Jurkat, Clone E6-1 (cell line): ENCODE measurements around the gene ZG16.

Source experiments
- DNase-seq: peaks from one replicate; pipeline ENCODE4 v3.0.0-alpha.2; 2011; ENCODE audit warnings: low read depth, low spot score
- H3K4me3 ChIP-seq: 2 replicates; pipeline ENCODE4 v1.5.1; 2011; ENCODE audit warnings: mild to moderate bottlenecking, low read length, control low read depth, moderate library complexity

The ZG16 gene

DNA sequence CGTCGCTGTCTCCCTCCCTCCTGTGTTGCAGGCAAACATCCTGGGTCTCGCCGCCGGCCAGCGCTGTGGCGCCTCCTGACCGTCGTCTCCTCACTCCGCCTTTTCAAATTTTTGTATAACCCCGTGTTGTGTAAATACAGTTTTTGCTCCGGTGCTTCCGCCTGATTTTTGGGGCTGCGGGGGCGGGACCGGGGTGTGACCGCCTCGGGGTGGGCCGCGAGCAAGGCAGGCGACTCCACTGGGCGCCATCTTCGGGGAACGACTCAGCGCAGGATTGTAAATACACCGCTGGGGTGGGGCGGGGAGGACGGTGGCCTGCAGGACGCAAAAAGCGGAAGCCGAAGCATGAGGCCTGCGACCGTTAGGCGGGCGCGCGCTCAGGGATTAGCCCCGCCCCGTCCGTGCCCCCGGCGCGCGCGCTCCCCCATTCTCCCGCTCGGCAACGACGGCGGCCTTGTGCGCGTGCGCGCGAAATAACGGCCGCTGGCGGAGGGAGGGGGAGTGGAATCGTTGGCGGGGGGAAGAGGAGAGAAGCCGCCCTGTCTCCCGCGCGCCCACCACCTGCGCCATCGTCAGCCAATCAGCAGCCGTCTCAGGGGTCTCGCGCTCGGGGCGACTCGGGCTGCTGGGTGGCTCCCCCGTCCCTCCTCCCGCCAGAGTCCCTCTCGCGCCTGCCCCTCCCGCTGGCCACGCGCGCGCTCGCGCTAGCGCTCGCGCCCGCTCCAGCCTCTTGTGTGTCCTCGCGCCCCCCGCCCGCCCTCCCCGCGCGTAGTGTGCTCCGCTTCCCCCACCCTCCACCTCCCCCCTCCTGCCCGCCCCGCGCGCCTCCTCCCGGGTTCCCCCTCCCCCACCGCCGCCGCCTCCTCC, 27.4 kb downstream of the ZG16 start:
- H3K4me3 ChIP-seq, result peak overlapping the region; percentile 81
- peak; percentile 97 for DNase-seq

DNA sequence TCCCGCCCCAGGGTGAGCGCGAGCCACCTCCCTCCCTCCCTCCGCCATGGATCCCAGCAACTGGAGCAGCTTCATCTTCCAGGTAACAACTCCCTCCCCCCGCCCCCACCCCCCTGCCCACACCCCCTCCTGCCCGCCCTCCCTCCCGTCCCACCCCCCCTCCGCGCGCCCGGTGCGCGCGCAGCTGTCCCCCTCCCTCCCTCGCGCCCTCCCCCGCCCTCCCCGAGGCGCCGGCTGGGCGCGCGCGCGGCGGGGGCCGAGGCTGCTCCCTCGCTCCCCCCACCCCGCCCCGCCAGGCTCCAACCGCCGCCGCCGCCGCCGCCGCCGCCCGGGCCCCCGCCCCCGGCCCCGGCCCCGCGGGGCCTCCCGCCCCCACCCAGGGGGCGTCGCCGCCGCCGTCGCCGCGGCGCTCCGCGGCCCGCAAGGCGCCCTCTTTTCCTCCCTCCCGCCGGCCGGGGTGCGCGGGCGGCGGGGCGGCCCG, 28.1 kb downstream of the ZG16 start, which contains the start of gene MAZ:
MAZ (plus strand) TSS at position 431 of the 481 bp plus-strand sequence. CDS start 173 bp downstream, outside the sequence.
- DNase-seq, result no peak

DNA sequence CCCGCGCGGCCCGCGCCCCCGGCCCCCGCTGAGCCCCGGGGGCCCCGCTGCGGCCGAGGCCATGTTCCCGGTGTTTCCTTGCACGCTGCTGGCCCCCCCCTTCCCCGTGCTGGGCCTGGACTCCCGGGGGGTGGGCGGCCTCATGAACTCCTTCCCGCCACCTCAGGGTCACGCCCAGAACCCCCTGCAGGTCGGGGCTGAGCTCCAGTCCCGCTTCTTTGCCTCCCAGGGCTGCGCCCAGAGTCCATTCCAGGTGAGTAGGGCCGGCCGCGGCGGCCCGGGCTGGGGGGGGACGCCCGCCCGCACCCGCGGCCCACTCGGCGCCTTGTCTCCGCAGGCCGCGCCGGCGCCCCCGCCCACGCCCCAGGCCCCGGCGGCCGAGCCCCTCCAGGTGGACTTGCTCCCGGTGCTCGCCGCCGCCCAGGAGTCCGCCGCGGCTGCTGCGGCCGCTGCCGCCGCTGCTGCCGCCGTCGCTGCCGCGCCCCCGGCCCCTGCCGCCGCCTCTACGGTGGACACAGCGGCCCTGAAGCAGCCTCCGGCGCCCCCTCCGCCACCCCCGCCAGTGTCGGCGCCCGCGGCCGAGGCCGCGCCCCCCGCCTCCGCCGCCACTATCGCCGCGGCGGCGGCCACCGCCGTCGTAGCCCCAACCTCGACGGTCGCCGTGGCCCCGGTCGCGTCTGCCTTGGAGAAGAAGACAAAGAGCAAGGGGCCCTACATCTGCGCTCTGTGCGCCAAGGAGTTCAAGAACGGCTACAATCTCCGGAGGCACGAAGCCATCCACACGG, 28.8 kb downstream of the ZG16 start:
- H3K4me3 ChIP-seq, result peak overlapping the region; percentile 91

More for the DNA sequence above, 28.1 kb downstream of the ZG16 start, which contains the start of gene MAZ:
- H3K4me3 ChIP-seq, result peak within 1 kb of the TSS; percentile 91

DNA sequence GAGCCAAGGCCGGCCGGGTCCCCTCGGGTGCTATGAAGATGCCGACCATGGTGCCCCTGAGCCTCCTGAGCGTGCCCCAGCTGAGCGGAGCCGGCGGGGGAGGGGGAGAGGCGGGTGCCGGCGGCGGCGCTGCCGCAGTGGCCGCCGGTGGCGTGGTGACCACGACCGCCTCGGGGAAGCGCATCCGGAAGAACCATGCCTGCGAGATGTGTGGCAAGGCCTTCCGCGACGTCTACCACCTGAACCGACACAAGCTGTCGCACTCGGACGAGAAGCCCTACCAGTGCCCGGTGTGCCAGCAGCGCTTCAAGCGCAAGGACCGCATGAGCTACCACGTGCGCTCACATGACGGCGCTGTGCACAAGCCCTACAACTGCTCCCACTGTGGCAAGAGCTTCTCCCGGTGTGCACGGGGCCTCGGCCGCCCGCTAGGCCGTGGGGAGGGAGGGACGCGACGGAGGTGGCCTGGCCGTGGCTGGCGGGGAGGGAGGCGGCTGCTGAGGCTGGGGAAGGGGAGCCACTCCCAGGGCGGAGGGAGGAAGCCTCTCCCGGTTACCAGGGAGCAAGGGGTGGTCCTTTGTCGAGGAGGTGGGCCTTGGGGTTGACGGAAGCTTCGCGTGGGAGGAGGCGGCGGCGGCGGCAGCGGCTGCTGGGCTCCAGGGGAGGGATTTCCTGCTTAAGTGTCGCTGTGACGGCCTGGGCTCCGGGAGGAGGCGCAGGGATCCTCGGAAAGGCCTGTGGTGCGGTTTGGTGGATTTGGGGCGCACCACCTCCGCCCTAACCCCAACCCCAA, 29.6 kb downstream of the ZG16 start:
- peak overlapping the region; percentile 91 for H3K4me3 ChIP-seq
- peak; percentile 86 for DNase-seq

More for the DNA sequence above, 28.8 kb downstream of the ZG16 start:
- DNase-seq, result peak; percentile 77

DNA sequence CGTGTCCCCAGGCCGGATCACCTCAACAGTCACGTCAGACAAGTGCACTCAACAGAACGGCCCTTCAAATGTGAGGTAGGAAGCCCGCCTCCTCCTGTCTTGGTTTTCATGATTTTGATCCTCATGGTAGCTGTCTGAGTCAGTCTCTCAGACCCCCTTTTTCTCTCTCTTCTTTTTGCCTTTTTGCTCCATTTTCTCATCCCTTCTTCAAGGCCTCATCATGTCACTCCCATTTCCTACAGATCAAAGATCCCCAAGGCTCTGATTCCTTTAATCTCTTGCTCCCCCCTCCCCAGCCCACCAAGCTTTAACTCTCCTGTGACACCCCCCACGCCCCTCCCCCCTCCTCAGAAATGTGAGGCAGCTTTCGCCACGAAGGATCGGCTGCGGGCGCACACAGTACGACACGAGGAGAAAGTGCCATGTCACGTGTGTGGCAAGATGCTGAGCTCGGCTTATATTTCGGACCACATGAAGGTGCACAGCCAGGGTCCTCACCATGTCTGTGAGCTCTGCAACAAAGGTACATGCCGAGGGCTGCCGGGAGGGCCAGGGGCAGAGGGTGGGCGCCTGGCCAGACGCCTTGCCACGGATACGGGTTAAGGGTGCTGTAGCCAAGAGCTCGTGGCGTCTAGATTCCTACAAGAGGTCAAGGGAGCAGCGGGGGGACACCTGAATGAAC, 30.3 kb downstream of the ZG16 start:
- H3K4me3 ChIP-seq, result peak overlapping the region; percentile 91
- DNase-seq, result no peak

DNA sequence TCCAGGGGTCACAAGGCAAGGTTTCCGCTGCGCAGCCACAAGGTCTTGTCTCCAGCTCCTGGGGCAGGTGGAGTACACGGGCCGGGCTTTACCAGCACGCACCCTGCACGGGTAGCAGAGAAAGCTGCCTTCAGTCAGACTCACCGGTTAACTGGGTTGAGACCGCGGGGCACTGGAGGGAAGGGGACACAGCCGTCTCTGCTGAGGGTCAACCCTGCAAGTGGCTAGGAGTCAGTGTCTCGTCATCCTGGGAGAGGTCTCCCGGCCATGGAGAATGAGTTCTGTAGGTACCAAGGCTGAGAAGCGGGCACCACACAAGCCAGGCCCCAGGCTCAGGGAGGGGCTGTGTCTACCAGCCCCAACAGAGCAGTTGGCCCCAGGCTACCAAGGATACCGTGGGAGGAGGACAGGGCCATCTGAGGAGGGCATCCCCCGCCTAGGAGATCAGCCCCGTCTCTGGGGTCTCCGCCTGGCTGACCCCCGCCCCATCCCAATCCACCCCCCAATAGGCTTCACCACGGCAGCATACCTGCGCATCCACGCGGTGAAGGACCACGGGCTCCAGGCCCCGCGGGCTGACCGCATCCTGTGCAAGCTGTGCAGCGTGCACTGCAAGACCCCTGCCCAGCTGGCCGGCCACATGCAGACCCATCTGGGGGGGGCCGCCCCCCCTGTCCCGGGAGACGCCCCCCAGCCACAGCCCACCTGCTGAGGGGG, 31.1 kb downstream of the ZG16 start:
- peak overlapping the region; percentile 91 for H3K4me3 ChIP-seq
- no peak for DNase-seq

DNA sequence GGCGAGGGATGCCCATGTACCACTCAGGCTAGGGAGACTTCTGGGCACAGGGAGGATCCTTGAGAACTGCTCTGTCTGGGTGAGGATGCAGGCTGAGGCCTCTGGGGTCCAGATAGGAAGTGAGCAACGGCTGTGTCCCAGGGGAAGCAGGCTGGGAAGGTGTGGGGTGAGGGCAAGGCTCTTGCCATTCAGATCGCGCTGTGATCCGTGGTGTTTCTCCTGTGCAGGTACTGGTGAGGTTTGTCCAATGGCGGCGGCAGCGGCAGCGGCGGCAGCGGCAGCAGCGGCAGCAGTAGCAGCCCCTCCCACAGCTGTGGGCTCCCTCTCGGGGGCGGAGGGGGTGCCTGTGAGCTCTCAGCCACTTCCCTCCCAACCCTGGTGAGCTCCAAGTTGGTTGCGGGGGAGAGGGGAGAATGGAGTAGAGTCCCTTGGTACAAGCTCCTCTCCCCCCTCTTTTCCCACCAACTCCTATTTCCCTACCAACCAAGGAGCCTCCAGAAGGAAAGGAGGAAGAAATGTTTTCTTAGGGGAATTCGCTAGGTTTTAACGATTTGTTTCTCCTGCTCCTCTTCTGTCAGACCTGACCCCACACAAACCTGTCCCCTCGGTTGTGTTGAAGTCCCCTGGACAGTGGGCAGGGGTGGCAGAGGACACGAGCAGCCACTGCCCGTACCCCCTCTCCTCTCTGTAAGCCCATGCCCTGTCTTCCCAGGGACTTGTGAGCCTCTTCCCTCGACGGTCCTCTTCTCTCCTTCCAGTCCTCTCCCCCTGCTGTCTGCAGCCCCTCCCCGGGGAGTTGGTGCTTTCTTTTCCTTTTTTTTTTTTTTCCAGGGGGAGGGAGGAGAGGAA, 32.0 kb downstream of the ZG16 start:
- H3K4me3 ChIP-seq, result peak overlapping the region; percentile 91
- DNase-seq, result peak; percentile 44

DNA sequence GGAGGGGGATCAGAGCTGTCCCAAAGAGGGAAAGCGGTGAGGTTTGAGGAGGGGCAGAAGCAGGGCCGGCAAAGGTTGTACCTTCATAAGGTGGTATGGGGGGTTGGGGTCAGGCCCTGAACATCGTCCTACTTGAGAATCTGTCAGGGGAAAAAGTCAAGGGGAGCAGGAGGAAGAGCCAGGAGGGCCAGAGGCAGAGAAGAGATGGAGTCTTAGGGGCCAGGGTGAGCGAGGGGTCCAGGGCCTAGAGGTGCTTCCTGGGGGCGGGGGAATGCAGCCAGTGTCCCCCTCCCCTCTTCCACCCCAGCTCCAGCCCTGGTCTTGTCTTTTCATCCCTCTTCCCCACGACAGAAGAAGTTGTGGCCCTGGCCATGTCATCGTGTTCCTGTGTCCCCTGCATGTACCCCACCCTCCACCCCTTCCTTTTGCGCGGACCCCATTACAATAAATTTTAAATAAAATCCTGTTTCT, 32.7 kb downstream of the ZG16 start:
- H3K4me3 ChIP-seq, result peak overlapping the region; percentile 91; the same call in 1 of the 2 replicates
- no peak for DNase-seq

DNA sequence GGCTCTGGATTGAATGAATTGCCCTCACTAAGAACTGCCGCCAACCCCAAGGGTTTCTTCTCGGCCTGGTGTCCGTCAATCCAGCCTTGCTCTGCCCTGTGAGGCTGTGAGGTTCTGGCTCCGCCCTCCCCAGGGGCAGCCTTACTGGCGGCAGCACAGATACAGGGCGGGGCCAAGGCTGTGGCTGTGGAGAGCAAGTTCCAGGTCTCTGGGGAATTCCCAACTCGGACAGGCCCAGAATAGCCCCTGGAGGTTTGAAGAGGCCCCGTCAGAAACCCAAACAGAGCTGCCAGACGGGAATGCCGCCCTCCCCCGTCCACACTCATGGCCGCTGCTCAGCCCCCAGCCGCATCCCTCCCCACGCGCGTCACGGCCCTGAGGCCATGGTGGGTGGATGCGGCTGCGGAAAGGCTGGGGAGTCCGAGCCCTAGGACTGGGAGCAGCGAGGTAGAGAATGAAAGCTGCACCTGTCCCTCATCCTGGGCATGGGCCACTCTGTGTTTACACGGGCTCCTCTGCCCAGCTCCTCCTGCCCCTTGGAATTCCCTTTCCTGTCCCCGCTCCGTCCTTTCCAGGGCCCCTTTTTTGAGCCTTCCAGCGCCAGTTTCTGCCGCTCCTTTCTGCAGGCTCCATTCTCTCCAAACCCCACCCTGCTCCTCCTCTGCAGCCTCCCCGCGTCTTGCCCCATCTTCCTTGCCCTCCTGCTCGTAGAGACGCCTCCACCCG, 33.3 kb downstream of the ZG16 start:
- no peak for DNase-seq
- no peak overlapping the region for H3K4me3 ChIP-seq

DNA sequence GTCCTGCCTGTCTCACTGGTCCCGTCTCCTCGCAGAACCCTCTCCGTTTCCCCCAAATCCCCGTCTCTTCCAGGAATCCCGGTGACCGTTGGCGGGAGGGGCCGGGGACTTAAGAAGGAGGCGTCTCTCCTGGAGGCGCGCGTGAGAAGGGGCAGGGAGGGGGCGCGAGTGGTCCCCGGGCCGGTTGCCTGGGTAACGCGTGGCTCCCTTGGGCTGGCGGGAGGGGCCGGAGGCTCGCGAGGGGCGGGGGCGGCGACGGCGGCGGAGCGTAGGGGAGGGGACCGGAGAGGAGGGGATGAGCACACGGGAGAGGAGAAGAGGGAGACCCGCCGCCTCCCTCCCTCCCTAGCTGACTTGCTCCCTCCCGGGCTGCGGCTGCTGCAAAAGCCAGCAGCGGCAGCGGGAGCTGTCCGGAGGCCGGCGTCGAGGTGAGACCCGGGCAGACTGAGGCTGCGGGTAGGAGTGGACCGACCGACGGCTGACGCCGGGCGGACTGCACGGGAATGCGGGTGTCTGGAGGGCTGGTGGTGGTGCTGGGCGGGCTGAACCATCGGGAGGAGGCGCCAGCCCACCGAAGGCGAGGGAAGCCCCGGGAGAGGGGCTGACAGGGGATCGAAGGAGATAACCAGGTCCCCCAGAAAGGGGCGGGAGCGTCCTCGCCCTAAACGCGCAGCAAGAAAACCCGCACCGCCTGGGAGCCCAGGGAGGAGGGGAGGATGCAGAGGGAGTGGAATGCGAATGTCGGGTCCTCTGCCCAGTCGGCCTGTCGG, 34.0 kb downstream of the ZG16 start, which contains the start of gene PRRT2:
PRRT2 (plus strand) TSS at position 298 of the 770 bp plus-strand sequence. CDS start 862 bp downstream, outside the sequence.
- no peak within 1 kb of the TSS for H3K4me3 ChIP-seq
- DNase-seq, result no peak

DNA sequence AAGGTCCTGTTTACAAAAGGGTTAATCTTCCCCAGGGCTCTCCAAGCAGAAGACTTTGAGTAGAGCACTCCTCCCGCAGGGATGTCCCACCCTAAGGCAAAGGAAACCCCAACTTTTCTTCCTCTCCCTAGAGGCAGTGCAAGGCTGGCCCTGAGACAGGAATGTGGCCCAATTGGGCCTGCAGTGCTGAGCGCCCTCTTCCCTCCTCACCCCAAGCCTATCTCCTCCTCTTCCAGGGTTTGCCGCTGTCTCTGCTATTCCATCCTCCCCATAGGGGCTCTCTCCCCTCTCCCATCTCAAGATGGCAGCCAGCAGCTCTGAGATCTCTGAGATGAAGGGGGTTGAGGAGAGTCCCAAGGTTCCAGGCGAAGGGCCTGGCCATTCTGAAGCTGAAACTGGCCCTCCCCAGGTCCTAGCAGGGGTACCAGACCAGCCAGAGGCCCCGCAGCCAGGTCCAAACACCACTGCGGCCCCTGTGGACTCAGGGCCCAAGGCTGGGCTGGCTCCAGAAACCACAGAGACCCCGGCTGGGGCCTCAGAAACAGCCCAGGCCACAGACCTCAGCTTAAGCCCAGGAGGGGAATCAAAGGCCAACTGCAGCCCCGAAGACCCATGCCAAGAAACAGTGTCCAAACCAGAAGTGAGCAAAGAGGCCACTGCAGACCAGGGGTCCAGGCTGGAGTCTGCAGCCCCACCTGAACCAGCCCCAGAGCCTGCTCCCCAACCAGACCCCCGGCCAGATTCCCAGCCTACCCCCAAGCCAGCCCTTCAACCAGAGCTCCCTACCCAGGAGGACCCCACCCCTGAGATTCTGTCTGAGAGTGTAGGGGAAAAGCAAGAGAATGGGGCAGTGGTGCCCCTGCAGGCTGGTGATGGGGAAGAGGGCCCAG, 34.9 kb downstream of the ZG16 start:
- DNase-seq, result no peak
- H3K4me3 ChIP-seq, result no peak overlapping the region

DNA sequence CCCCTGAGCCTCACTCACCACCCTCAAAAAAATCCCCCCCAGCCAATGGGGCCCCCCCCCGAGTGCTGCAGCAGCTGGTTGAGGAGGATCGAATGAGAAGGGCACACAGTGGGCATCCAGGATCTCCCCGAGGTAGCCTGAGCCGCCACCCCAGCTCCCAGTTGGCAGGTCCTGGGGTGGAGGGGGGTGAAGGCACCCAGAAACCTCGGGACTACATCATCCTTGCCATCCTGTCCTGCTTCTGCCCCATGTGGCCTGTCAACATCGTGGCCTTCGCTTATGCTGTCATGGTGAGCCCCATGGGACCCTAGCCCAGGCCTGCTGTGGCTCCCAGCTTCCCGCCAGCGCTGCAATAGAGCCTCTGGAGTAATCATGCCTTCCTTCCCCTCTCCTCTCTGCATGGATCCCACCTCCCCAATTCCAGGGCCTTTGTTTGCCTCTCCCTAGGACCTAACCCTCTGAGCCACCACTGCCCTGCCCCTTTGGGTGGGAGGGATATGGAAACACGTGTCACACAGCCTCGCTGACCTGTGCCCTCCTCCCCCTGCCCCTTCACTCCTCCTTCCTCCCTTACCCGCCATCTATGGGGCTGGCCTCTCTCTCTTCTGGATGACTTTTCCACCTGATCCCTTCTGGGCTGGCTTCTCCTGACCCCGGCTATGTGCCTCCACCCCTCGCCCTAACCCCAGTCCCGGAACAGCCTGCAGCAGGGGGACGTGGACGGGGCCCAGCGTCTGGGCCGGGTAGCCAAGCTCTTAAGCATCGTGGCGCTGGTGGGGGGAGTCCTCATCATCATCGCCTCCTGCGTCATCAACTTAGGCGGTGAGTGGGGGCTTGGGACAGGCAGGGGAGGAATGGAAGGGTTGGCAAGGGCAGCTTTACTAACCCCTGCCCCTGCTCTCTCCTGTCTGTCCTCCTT, 35.8 kb downstream of the ZG16 start:
- no peak overlapping the region for H3K4me3 ChIP-seq
- DNase-seq, result no peak

DNA sequence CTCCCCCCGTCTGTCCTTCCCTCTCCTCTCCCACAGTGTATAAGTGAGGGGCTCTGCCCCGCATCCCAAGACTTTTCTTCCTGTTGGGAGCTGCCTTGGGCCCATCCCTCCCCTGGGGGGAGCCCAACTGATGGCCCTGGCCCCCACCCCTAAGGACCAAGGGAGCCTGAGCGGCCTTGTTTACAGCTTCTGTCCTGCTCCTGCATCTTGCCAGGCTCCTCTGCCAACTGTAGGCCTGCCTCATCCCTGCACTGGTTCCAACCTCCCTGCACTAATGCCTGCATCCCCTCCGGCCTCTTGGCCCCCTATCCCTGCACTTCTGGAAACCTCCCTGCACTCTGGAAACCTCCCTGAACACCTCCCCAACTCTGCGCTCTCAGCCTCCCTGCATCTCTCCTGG, 36.5 kb downstream of the ZG16 start:
- no peak for DNase-seq
- H3K4me3 ChIP-seq, result peak overlapping the region; percentile 86
